Measurements from ENCODE around the gene RNU1-3. TPM values are rescaled to one million over a fixed set of nuclear protein-coding genes. Genes with fewer than 3 reads are reported as not detected.
A peak's percentile ranks its signal among the peaks of the same experiment; 100 is the strongest.
"Not testable (repeated sequence)": the region's sequence is repeated elsewhere in the genome, so short reads cannot be mapped to it uniquely, and the experiment has no call there.

RNU1-3 gene
- total RNA-seq, 1 donor from 2014 or later, result 1,356 TPM

- not testable (repeated sequence) for DNase-seq (ENCODE audit: low read depth); H3K27ac ChIP-seq (ENCODE audit: low read depth, low read length); H3K36me3 Mint-ChIP-seq (ENCODE audit: low read depth, unreplicated experiment); H3K4me3 ChIP-seq (ENCODE audit: insufficient read depth, low read depth, low read length); H3K4me1 ChIP-seq (ENCODE audit: insufficient read depth, low read length); H3K4me1 Mint-ChIP-seq (ENCODE audit: low read depth, unreplicated experiment); FAIRE-seq; H3K9me3 Mint-ChIP-seq (ENCODE audit: unreplicated experiment); H2AFZ ChIP-seq (ENCODE audit: low read depth, low read length); H3K27me3 ChIP-seq (ENCODE audit: insufficient read depth, low read length); H3K4me2 ChIP-seq (ENCODE audit: low read length); H3K9me3 ChIP-seq (ENCODE audit: insufficient read depth, low read depth, low read length); H3K4me3 Mint-ChIP-seq (ENCODE audit: unreplicated experiment); H4K20me1 ChIP-seq (ENCODE audit: insufficient read depth, low read length); H3K9ac ChIP-seq (ENCODE audit: low read length); H3K79me2 ChIP-seq (ENCODE audit: insufficient read depth, low read length); H3K36me3 ChIP-seq (ENCODE audit: insufficient read depth, low read length); H3K27ac Mint-ChIP-seq (ENCODE audit: unreplicated experiment)
- peaks cover 10% of the 10 kb centered on the region for H3K27me3 Mint-ChIP-seq (ENCODE audit: low read depth, unreplicated experiment)
Measured at GRCh38 chr1:16703602-16704001, 36.9 kb upstream of the RNU1-3 start.

- H3K9ac ChIP-seq (ENCODE audit: low read length); H3K9me3 ChIP-seq (ENCODE audit: insufficient read depth, low read depth, low read length); H3K4me1 Mint-ChIP-seq (ENCODE audit: low read depth, unreplicated experiment); H3K4me1 ChIP-seq (ENCODE audit: insufficient read depth, low read length); H3K79me2 ChIP-seq (ENCODE audit: insufficient read depth, low read length); H2AFZ ChIP-seq (ENCODE audit: low read depth, low read length); DNase-seq (ENCODE audit: low read depth); H3K4me3 Mint-ChIP-seq (ENCODE audit: unreplicated experiment); H3K4me2 ChIP-seq (ENCODE audit: low read length); H3K27ac Mint-ChIP-seq (ENCODE audit: unreplicated experiment); H3K36me3 Mint-ChIP-seq (ENCODE audit: low read depth, unreplicated experiment); H3K27ac ChIP-seq (ENCODE audit: low read depth, low read length); H4K20me1 ChIP-seq (ENCODE audit: insufficient read depth, low read length); H3K9me3 Mint-ChIP-seq (ENCODE audit: unreplicated experiment); H3K4me3 ChIP-seq (ENCODE audit: insufficient read depth, low read depth, low read length); H3K27me3 ChIP-seq (ENCODE audit: insufficient read depth, low read length); H3K36me3 ChIP-seq (ENCODE audit: insufficient read depth, low read length): not testable (repeated sequence)
- H3K27me3 Mint-ChIP-seq (ENCODE audit: low read depth, unreplicated experiment), result peaks cover 14% of the 10 kb centered on the region
- peak; percentile 67 for FAIRE-seq
Measured at GRCh38 chr1:16703141-16703540, 36.4 kb upstream of the RNU1-3 start.

GRCh38 chr1:16702280-16702679 is 35.5 kb upstream of the RNU1-3 start:
- H3K4me2 ChIP-seq (ENCODE audit: low read length); FAIRE-seq; H3K27ac ChIP-seq (ENCODE audit: low read depth, low read length); H3K36me3 ChIP-seq (ENCODE audit: insufficient read depth, low read length); H3K79me2 ChIP-seq (ENCODE audit: insufficient read depth, low read length); H3K4me3 Mint-ChIP-seq (ENCODE audit: unreplicated experiment); H3K9ac ChIP-seq (ENCODE audit: low read length); H3K4me3 ChIP-seq (ENCODE audit: insufficient read depth, low read depth, low read length); H4K20me1 ChIP-seq (ENCODE audit: insufficient read depth, low read length); H3K4me1 Mint-ChIP-seq (ENCODE audit: low read depth, unreplicated experiment); H3K4me1 ChIP-seq (ENCODE audit: insufficient read depth, low read length); DNase-seq (ENCODE audit: low read depth); H3K9me3 ChIP-seq (ENCODE audit: insufficient read depth, low read depth, low read length); H3K27ac Mint-ChIP-seq (ENCODE audit: unreplicated experiment); H3K27me3 ChIP-seq (ENCODE audit: insufficient read depth, low read length); H2AFZ ChIP-seq (ENCODE audit: low read depth, low read length); H3K9me3 Mint-ChIP-seq (ENCODE audit: unreplicated experiment); H3K36me3 Mint-ChIP-seq (ENCODE audit: low read depth, unreplicated experiment): not testable (repeated sequence)
- H3K27me3 Mint-ChIP-seq (ENCODE audit: low read depth, unreplicated experiment), result peaks cover 14% of the 10 kb centered on the region

GRCh38 chr1:16701189-16701588 is 34.4 kb upstream of the RNU1-3 start:
- H3K4me3 ChIP-seq (ENCODE audit: insufficient read depth, low read depth, low read length); H3K4me1 ChIP-seq (ENCODE audit: insufficient read depth, low read length); H3K9ac ChIP-seq (ENCODE audit: low read length); H3K36me3 ChIP-seq (ENCODE audit: insufficient read depth, low read length); H3K27me3 ChIP-seq (ENCODE audit: insufficient read depth, low read length); H3K27ac ChIP-seq (ENCODE audit: low read depth, low read length); H2AFZ ChIP-seq (ENCODE audit: low read depth, low read length); H3K27ac Mint-ChIP-seq (ENCODE audit: unreplicated experiment); FAIRE-seq; H3K4me2 ChIP-seq (ENCODE audit: low read length); DNase-seq (ENCODE audit: low read depth); H4K20me1 ChIP-seq (ENCODE audit: insufficient read depth, low read length); H3K9me3 Mint-ChIP-seq (ENCODE audit: unreplicated experiment); H3K36me3 Mint-ChIP-seq (ENCODE audit: low read depth, unreplicated experiment); H3K4me1 Mint-ChIP-seq (ENCODE audit: low read depth, unreplicated experiment); H3K79me2 ChIP-seq (ENCODE audit: insufficient read depth, low read length); H3K4me3 Mint-ChIP-seq (ENCODE audit: unreplicated experiment); H3K9me3 ChIP-seq (ENCODE audit: insufficient read depth, low read depth, low read length): not testable (repeated sequence)
- H3K27me3 Mint-ChIP-seq (ENCODE audit: low read depth, unreplicated experiment), result peaks cover 11% of the 10 kb centered on the region

GRCh38 chr1:16700138-16700895 is 33.6 kb upstream of the RNU1-3 start:
- H3K9ac ChIP-seq (ENCODE audit: low read length); H3K36me3 Mint-ChIP-seq (ENCODE audit: low read depth, unreplicated experiment); H3K9me3 Mint-ChIP-seq (ENCODE audit: unreplicated experiment); H3K9me3 ChIP-seq (ENCODE audit: insufficient read depth, low read depth, low read length); H3K4me3 ChIP-seq (ENCODE audit: insufficient read depth, low read depth, low read length); H4K20me1 ChIP-seq (ENCODE audit: insufficient read depth, low read length); DNase-seq (ENCODE audit: low read depth); H3K4me2 ChIP-seq (ENCODE audit: low read length); H3K4me1 Mint-ChIP-seq (ENCODE audit: low read depth, unreplicated experiment); H3K4me1 ChIP-seq (ENCODE audit: insufficient read depth, low read length); H3K4me3 Mint-ChIP-seq (ENCODE audit: unreplicated experiment); H2AFZ ChIP-seq (ENCODE audit: low read depth, low read length); H3K36me3 ChIP-seq (ENCODE audit: insufficient read depth, low read length); H3K79me2 ChIP-seq (ENCODE audit: insufficient read depth, low read length); H3K27ac ChIP-seq (ENCODE audit: low read depth, low read length); H3K27ac Mint-ChIP-seq (ENCODE audit: unreplicated experiment); H3K27me3 ChIP-seq (ENCODE audit: insufficient read depth, low read length); FAIRE-seq: not testable (repeated sequence)
- peaks cover 12% of the 10 kb centered on the region for H3K27me3 Mint-ChIP-seq (ENCODE audit: low read depth, unreplicated experiment)

GRCh38 chr1:16699440-16699839 is 32.7 kb upstream of the RNU1-3 start:
- H3K27me3 ChIP-seq (ENCODE audit: insufficient read depth, low read length); H3K9me3 ChIP-seq (ENCODE audit: insufficient read depth, low read depth, low read length); H3K4me1 ChIP-seq (ENCODE audit: insufficient read depth, low read length); H3K4me3 Mint-ChIP-seq (ENCODE audit: unreplicated experiment); H3K36me3 ChIP-seq (ENCODE audit: insufficient read depth, low read length); H3K9me3 Mint-ChIP-seq (ENCODE audit: unreplicated experiment); H3K79me2 ChIP-seq (ENCODE audit: insufficient read depth, low read length); H3K4me1 Mint-ChIP-seq (ENCODE audit: low read depth, unreplicated experiment); H3K9ac ChIP-seq (ENCODE audit: low read length); H2AFZ ChIP-seq (ENCODE audit: low read depth, low read length); H3K4me3 ChIP-seq (ENCODE audit: insufficient read depth, low read depth, low read length); FAIRE-seq; H3K4me2 ChIP-seq (ENCODE audit: low read length); H3K27ac Mint-ChIP-seq (ENCODE audit: unreplicated experiment); H3K36me3 Mint-ChIP-seq (ENCODE audit: low read depth, unreplicated experiment); DNase-seq (ENCODE audit: low read depth); H3K27ac ChIP-seq (ENCODE audit: low read depth, low read length); H4K20me1 ChIP-seq (ENCODE audit: insufficient read depth, low read length): not testable (repeated sequence)
- H3K27me3 Mint-ChIP-seq (ENCODE audit: low read depth, unreplicated experiment), result peaks cover 14% of the 10 kb centered on the region
